ENCODE measurements around the gene RAB7A.
"Not testable (repeated sequence)": the region's sequence is repeated elsewhere in the genome, so short reads cannot be mapped to it uniquely, and the experiment has no call there.

The RAB7A gene

GRCh38 chr3:128823631-128824030, 97.6 kb downstream of the RAB7A start:
- no peak for DNase-seq

- DNase-seq = no peak
Observed at GRCh38 chr3:128824132-128824850, 98.3 kb downstream of the RAB7A start.

- no peak for DNase-seq
Observed at GRCh38 chr3:128825117-128825725, 99.2 kb downstream of the RAB7A start.

- DNase-seq = not testable (repeated sequence)
Observed at GRCh38 chr3:128829087-128829486, 103.1 kb downstream of the RAB7A start.

GRCh38 chr3:128829925-128830625, 104.1 kb downstream of the RAB7A start:
- not testable (repeated sequence) for DNase-seq

- DNase-seq = not testable (repeated sequence)
Observed at GRCh38 chr3:128830762-128831161, 104.8 kb downstream of the RAB7A start.

GRCh38 chr3:128832979-128833378, 107.0 kb downstream of the RAB7A start:
- DNase-seq = peak; percentile 90

GRCh38 chr3:128835096-128835495, 109.1 kb downstream of the RAB7A start:
- no peak for DNase-seq

GRCh38 chr3:128841926-128842920, 116.2 kb downstream of the RAB7A start:
- DNase-seq = no peak

GRCh38 chr3:128844502-128844901, 118.5 kb downstream of the RAB7A start:
- no peak for DNase-seq

GRCh38 chr3:128845119-128845777, 119.3 kb downstream of the RAB7A start:
- no peak for DNase-seq

GRCh38 chr3:128845778-128846485, 119.9 kb downstream of the RAB7A start:
- peak; percentile 96 for DNase-seq

- DNase-seq = no peak
Observed at GRCh38 chr3:128846486-128846891, 120.5 kb downstream of the RAB7A start.

- no peak for DNase-seq
Observed at GRCh38 chr3:128847666-128848370, 121.8 kb downstream of the RAB7A start.

GRCh38 chr3:128848936-128849335, 123.0 kb downstream of the RAB7A start:
- no peak for DNase-seq

- peak; percentile 36 for DNase-seq
Observed at GRCh38 chr3:128849911-128850455, 124.0 kb downstream of the RAB7A start.

- DNase-seq = no peak
Observed at GRCh38 chr3:128850544-128850943, 124.6 kb downstream of the RAB7A start.

- no peak for DNase-seq
Observed at GRCh38 chr3:128851601-128852000, 125.6 kb downstream of the RAB7A start.

GRCh38 chr3:128853826-128854225, 127.8 kb downstream of the RAB7A start:
- no peak for DNase-seq

GRCh38 chr3:128854475-128854874, 128.5 kb downstream of the RAB7A start:
- no peak for DNase-seq

- no peak for DNase-seq
Observed at GRCh38 chr3:128855569-128855968, 129.6 kb downstream of the RAB7A start.
